HCT116 (cell line): Measurements from ENCODE around the gene CPED1. TPM values are rescaled to one million over a fixed set of nuclear protein-coding genes. Genes with fewer than 3 reads are reported as not detected.

Source experiments
- ATAC-seq: fragments of 200-7000 bp; cut with Tn5 transposase; 2 replicates; pipeline ENCODE4 v1.9.1; 2020; ENCODE audit warnings: mild to moderate bottlenecking, moderate library complexity
- BruUV-seq: library from RNA; stranded (reverse); fragments of 400-500 nt; replicated peaks from 2 replicates; lab custom pipeline; 2021; lab: Mats Ljungman, UMichigan
- CTCF ChIA-PET: fragments of 300-600 bp; sonication (Branson Sonifier 250); formaldehyde crosslinking; loops from one replicate; lab custom pipeline; 2021; ENCODE audit warnings: antibody characterized with exemption; lab: Charles Lee
- POLR2A ChIA-PET: fragments of 300-600, 350-600 bp; sonication (Branson Sonifier 250); formaldehyde crosslinking; loops from one replicate; lab custom pipeline; 2021; ENCODE audit warnings: antibody characterized with exemption; lab: Charles Lee
- RAD21 ChIA-PET, 2 experiments: fragments of 300-600 bp; sonication (Branson Sonifier 250); formaldehyde crosslinking; loops; one replicate each; lab custom pipeline; 2023; ENCODE audit warnings: low total read pairs in 2 of 2; ENCODE audit not compliant: uncharacterized antibody in 2 of 2, unreplicated experiment in 2 of 2, low non-redundant PET in 1 of 2; lab: Charles Lee
- DNase-seq: peaks from one replicate; pipeline ENCODE4 v3.0.0-alpha.2; 2010; ENCODE audit warnings: low read depth, low spot score
- H2AFZ ChIP-seq: fragments of 200-600 bp; shearing (Covaris generic), sonication (generic); 2 replicates; pipeline ENCODE4 v1.6.1; 2017; ENCODE audit warnings: low read depth, mixed run types, mixed read lengths, antibody characterized with exemption, low read length; ENCODE audit not compliant: poor library complexity, severe bottlenecking
- H3K27ac ChIP-seq: 2 replicates; pipeline ENCODE4 v1.5.1; 2012; ENCODE audit warnings: low read depth, low read length
- H3K27me3 ChIP-seq: fragments of 200-600 bp; sonication (generic); 2 replicates; pipeline ENCODE4 v1.6.1; 2016; ENCODE audit warnings: mixed run types, low read length, mixed read lengths; ENCODE audit not compliant: insufficient read depth
- H3K36me3 ChIP-seq, 2 experiments: fragments of 200-500 bp in 1 of 2; fragments of 200-600 bp in 1 of 2; sonication (Bioruptor generic) in 1 of 2; sonication (generic) in 1 of 2; 2 replicates each; pipeline versions ENCODE4 v1.5.1 to v1.6.1; 2014 to 2016; ENCODE audit warnings: low read length in 2 of 2, inconsistent platforms in 1 of 2, mixed read lengths in 1 of 2, mixed run types in 1 of 2; ENCODE audit not compliant: insufficient read depth in 2 of 2, control insufficient read depth in 1 of 2
- H3K4me1 ChIP-seq, 2 experiments: fragments of 200-600 bp in 1 of 2; sonication (generic) in 1 of 2; 2 replicates each; pipeline versions ENCODE4 v1.5.1 to v1.6.1; 2012 to 2017; ENCODE audit warnings: low read length in 2 of 2, inconsistent platforms in 1 of 2, mild to moderate bottlenecking in 1 of 2, mixed read lengths in 1 of 2, mixed run types in 1 of 2, moderate library complexity in 1 of 2; ENCODE audit not compliant: insufficient read depth in 2 of 2, control insufficient read depth in 1 of 2
- H3K4me2 ChIP-seq: fragments of 200-600 bp; sonication (generic); 2 replicates; pipeline ENCODE4 v1.6.1; 2017; ENCODE audit warnings: mixed run types, low read length, mixed read lengths
- H3K4me3 ChIP-seq, 2 experiments: fragments of 200-600 bp in 1 of 2; sonication (generic) in 1 of 2; replicated peaks in 1 of 2; 2 replicates each; pipeline ENCODE4 v1.5.1; 2011 to 2016; ENCODE audit warnings: low read length in 2 of 2, control low read depth in 1 of 2, low read depth in 1 of 2, mild to moderate bottlenecking in 1 of 2, mixed read lengths in 1 of 2, mixed run types in 1 of 2
- H3K79me2 ChIP-seq: fragments of 200-600 bp; sonication (generic); 2 replicates; pipeline ENCODE4 v1.6.1; 2017; ENCODE audit warnings: mild to moderate bottlenecking, mixed run types, low read length, moderate library complexity, mixed read lengths; ENCODE audit not compliant: insufficient read depth
- H3K9ac ChIP-seq: fragments of 200-600 bp; sonication (generic); 2 replicates; pipeline ENCODE4 v1.6.1; 2016; ENCODE audit warnings: low read length, mixed read lengths
- H3K9me2 ChIP-seq: fragments of 200-600 bp; sonication (generic), shearing (Covaris generic); 2 replicates; pipeline ENCODE4 v1.6.1; 2017; ENCODE audit warnings: mixed run types, mild to moderate bottlenecking, moderate library complexity; ENCODE audit not compliant: insufficient read depth
- H3K9me3 ChIP-seq, 2 experiments: fragments of 200-500 bp in 1 of 2; fragments of 200-600 bp in 1 of 2; sonication (Bioruptor generic) in 1 of 2; sonication (generic) in 1 of 2; 2 replicates each; pipeline ENCODE4 v1.6.1; 2014 to 2017; ENCODE audit warnings: low read length in 2 of 2, mixed read lengths in 2 of 2, inconsistent platforms in 1 of 2, low read depth in 1 of 2, mild to moderate bottlenecking in 1 of 2, mixed run types in 1 of 2, moderate library complexity in 1 of 2; ENCODE audit not compliant: control insufficient read depth in 1 of 2, insufficient read depth in 1 of 2
- H4K20me1 ChIP-seq: fragments of 200-600 bp; sonication (generic), shearing (Covaris generic); 2 replicates; pipeline ENCODE4 v1.6.1; 2017; ENCODE audit warnings: mixed run types, mild to moderate bottlenecking, moderate library complexity; ENCODE audit not compliant: insufficient read depth
- ATF3 ChIP-seq: IDR thresholded peaks from 2 replicates; pipeline ENCODE4 v1.6.1; 2012
- CEBPB ChIP-seq: IDR thresholded peaks from 2 replicates; pipeline ENCODE4 v1.6.1; 2012; ENCODE audit warnings: low read depth
- EZH2 ChIP-seq: fragments of 200-600 bp; sonication (generic); IDR thresholded peaks from 2 replicates; pipeline ENCODE4 v1.6.1; 2017; ENCODE audit warnings: antibody characterized with exemption, mixed run types
- FOSL1 ChIP-seq: IDR thresholded peaks from 2 replicates; pipeline ENCODE4 v1.6.1; 2012; ENCODE audit warnings: low read depth
- JUND ChIP-seq: IDR thresholded peaks from 2 replicates; pipeline ENCODE4 v1.6.1; 2012
- MAX ChIP-seq: IDR thresholded peaks from 2 replicates; pipeline ENCODE4 v1.6.1; 2012
- POLR2A ChIP-seq: IDR thresholded peaks from 2 replicates; pipeline ENCODE4 v1.7.0; 2011; ENCODE audit warnings: borderline replicate concordance; ENCODE audit not compliant: insufficient read depth, insufficient read length; ENCODE audit errors: extremely low read depth
- RAD21 ChIP-seq: IDR thresholded peaks from 2 replicates; pipeline ENCODE4 v1.6.1; 2012; ENCODE audit warnings: low read depth, mild to moderate bottlenecking
- SP1 ChIP-seq: IDR thresholded peaks from 2 replicates; pipeline ENCODE4 v1.6.1; 2012; ENCODE audit warnings: low read depth
- SRF ChIP-seq: IDR thresholded peaks from 2 replicates; pipeline ENCODE4 v1.6.1; 2012; ENCODE audit warnings: low read depth
- TCF7L2 ChIP-seq: IDR thresholded peaks from 2 replicates; pipeline ENCODE4 v1.7.0; 2011; ENCODE audit warnings: borderline replicate concordance, inconsistent platforms; ENCODE audit not compliant: insufficient read depth, insufficient read length; ENCODE audit errors: extremely low read depth
- YY1 ChIP-seq: IDR thresholded peaks from 2 replicates; pipeline ENCODE4 v1.6.1; 2011; ENCODE audit warnings: low read length, low read depth, moderate library complexity, mild to moderate bottlenecking; ENCODE audit not compliant: insufficient replicate concordance; ENCODE audit errors: extremely low read depth
- ZFX ChIP-seq: fragments of 450-650 bp; IDR thresholded peaks from 2 replicates; pipeline ENCODE4 v1.6.1; 2017
- intact Hi-C: fragments of 100-400 bp; cut with micrococcal nuclease; formaldehyde crosslinking; loops from 2 replicates; pipeline ENCODE4 v1.10.0; 2022
- total RNA-seq: library from RNA; stranded (reverse); gene quantifications from one replicate; pipeline ENCODE4 v1.2.1, GENCODE V29; 2021; ENCODE audit not compliant: unreplicated experiment

The CPED1 gene
- total RNA-seq, 1 experiment from 2014 or later = 1.2 TPM

- no peak overlapping the region for H2AFZ ChIP-seq
- POLR2A ChIA-PET = no interaction called here
- CTCF ChIA-PET = no interaction called here
These were observed 289.9 kb downstream of the CPED1 start for GRCh38 chr7:121278120-121279021.

More at GRCh38 chr7:121278120-121279021, 289.9 kb downstream of the CPED1 start:
- peaks cover 0 to 4% of the 10 kb centered on the region in 2 experiments; a peak in 1 of 4 replicates for H3K36me3 ChIP-seq
- peak overlapping the region; percentile 7 to 37; a peak in 2 of 4 replicates for H3K4me3 ChIP-seq
- no peaks in the 10 kb centered on the region for H3K27me3 ChIP-seq
- H4K20me1 ChIP-seq = no peaks in the 10 kb centered on the region
- H3K27ac ChIP-seq = peak overlapping the region; percentile 81
- intact Hi-C loops = no loop called here
- no peaks in the 10 kb centered on the region for H3K79me2 ChIP-seq
- peak; percentile 68 for ATAC-seq
- peaks cover 51 to 64% of the 10 kb centered on the region in 2 experiments for H3K4me1 ChIP-seq
- RAD21 ChIA-PET = no interaction called here
- H3K9me3 ChIP-seq = no peaks in the 10 kb centered on the region
- TF ChIP-seq RAD21 = 0 out of 2 replicates have a peak, but pooled peaks have one; percentile 9
- peak; percentile 48 for TF ChIP-seq YY1
- no peak for TF ChIP-seq ZFX
- 0 out of 2 replicates have a peak, but pooled peaks have one; percentile 7 for TF ChIP-seq ATF3
- TF ChIP-seq POLR2A = no peak
- TF ChIP-seq TCF7L2 = no peak
- no peak for TF ChIP-seq EZH2
- TF ChIP-seq SP1 = peak; percentile 25; the same call in 1 of the 2 replicates
- peak; percentile 83 for TF ChIP-seq SRF
- TF ChIP-seq JUND = peak; percentile 70
- no peak for TF ChIP-seq MAX
- peak; percentile 61 for TF ChIP-seq CEBPB
- peak; percentile 72 for TF ChIP-seq FOSL1
- H3K9ac ChIP-seq = peak overlapping the region; percentile 55
- TSS peak; percentile 45 for BruUV-seq
- DNase-seq = no peak
- no peaks in the 10 kb centered on the region for H3K9me2 ChIP-seq
- H3K4me2 ChIP-seq = peak overlapping the region; percentile 72
